ENCODE results near the gene CCDC154. TPM values are rescaled to one million over a fixed set of nuclear protein-coding genes. Genes with fewer than 3 reads are reported as not detected.

The CCDC154 gene
- total and polyA plus RNA-seq, 2 experiments from 2014 or later: 0.49 to 1.5 TPM

DNA sequence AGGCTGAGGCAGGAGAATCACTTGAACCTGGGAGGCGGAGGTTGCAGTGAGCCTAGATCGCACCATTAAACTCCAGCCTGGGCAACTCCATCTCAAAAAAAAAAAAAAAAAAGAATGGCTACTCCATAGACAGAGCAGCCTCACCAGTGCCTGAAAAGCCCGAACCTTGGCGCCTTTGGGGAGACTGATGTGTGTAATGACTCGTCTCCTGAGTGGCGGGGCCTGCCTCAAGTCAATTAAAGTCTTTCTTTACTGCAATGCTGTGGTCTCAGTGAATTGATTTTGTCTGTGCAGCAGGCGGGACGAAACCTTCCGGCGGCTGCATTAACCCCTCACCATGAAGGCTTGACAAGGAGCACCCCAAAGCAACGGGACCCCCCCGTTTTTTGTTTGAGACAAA lies 20.3 kb downstream of the CCDC154 start:
- no peak overlapping the region for H3K27ac ChIP-seq
- DNase-seq (ENCODE audit: low read depth in 1 of 2, low spot score in 1 of 2): no peak
- no peaks in the 10 kb centered on the region for H3K36me3 ChIP-seq
- H3K4me1 ChIP-seq (ENCODE audit: low read depth): peaks cover 9% of the 10 kb centered on the region
- H3K4me3 ChIP-seq: no peak overlapping the region
- H3K9me3 ChIP-seq (ENCODE audit: low read depth): no peaks in the 10 kb centered on the region
- TF ChIP-seq, protein P1, sequence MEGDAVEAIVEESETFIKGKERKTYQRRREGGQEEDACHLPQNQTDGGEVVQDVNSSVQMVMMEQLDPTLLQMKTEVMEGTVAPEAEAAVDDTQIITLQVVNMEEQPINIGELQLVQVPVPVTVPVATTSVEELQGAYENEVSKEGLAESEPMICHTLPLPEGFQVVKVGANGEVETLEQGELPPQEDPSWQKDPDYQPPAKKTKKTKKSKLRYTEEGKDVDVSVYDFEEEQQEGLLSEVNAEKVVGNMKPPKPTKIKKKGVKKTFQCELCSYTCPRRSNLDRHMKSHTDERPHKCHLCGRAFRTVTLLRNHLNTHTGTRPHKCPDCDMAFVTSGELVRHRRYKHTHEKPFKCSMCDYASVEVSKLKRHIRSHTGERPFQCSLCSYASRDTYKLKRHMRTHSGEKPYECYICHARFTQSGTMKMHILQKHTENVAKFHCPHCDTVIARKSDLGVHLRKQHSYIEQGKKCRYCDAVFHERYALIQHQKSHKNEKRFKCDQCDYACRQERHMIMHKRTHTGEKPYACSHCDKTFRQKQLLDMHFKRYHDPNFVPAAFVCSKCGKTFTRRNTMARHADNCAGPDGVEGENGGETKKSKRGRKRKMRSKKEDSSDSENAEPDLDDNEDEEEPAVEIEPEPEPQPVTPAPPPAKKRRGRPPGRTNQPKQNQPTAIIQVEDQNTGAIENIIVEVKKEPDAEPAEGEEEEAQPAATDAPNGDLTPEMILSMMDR (IDR thresholded peaks at IDR 0.05; ENCODE audit: low read depth, low read length): no peak
- H3K27me3 ChIP-seq: no peaks in the 10 kb centered on the region

DNA sequence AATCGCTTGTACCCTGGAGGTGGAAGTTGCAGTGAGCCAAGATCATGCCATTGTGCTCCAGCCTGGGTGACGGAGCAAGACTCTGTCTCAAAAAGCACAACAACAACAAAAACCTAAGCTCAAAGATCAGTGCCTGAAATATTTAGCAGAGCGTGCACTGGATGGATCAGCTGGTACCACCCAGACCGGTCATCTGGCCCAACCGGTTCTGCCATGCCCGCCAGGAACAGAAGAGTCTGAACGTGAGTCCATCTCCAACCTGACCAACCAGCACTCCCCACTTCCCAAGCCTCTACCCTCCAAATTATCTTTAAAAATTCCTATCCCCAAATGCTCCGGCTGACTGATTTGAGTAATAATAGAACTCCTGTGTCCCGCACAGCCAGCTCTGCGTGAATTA lies 22.3 kb downstream of the CCDC154 start:
- DNase-seq (ENCODE audit: low read depth in 1 of 2, low spot score in 1 of 2): no peak
- TF ChIP-seq, protein P1 (IDR thresholded peaks at IDR 0.05; ENCODE audit: low read depth, low read length): no peak
- Histone ChIP-seq H3K36me3 (no peaks in the 10 kb centered on the region), H3K4me3 (no peak overlapping the region), H3K9me3 (ENCODE audit: low read depth) (no peaks in the 10 kb centered on the region), H3K27me3 (no peaks in the 10 kb centered on the region), H3K27ac (no peak overlapping the region), H3K4me1 (ENCODE audit: low read depth) (peaks cover 9% of the 10 kb centered on the region)

DNA sequence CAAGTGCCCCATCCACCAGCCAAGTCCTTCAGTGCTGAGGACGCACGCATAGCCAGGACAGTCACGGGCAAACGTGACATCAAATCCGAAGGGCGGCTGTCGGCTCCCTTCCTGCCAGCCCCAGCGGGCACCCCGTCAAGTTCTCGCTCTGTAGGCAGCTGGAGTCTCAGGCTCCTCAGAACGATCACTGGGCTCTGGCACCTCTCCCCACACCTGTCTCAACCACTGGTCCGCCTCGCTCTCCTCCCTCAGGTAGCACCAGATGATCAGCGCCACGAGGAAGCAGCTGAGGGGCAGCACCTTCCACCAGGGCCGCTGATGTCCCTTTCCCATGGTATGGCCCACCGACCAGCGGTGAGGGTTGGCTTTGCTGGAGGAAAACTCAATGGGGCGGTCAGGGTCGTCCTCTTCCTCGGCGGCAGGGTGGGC lies 24.2 kb downstream of the CCDC154 start:
- no peaks in the 10 kb centered on the region for H3K36me3 ChIP-seq
- H3K4me1 ChIP-seq (ENCODE audit: low read depth): peaks cover 5% of the 10 kb centered on the region
- peak overlapping the region; percentile 80 for H3K27ac ChIP-seq
- no peaks in the 10 kb centered on the region for H3K27me3 ChIP-seq
- no peaks in the 10 kb centered on the region for H3K9me3 ChIP-seq (ENCODE audit: low read depth)
- DNase-seq (ENCODE audit: low read depth in 1 of 2, low spot score in 1 of 2): no peak
- H3K4me3 ChIP-seq: peak overlapping the region; percentile 93
- TF ChIP-seq, protein P1 (IDR thresholded peaks at IDR 0.05; ENCODE audit: low read depth, low read length): no peak

DNA sequence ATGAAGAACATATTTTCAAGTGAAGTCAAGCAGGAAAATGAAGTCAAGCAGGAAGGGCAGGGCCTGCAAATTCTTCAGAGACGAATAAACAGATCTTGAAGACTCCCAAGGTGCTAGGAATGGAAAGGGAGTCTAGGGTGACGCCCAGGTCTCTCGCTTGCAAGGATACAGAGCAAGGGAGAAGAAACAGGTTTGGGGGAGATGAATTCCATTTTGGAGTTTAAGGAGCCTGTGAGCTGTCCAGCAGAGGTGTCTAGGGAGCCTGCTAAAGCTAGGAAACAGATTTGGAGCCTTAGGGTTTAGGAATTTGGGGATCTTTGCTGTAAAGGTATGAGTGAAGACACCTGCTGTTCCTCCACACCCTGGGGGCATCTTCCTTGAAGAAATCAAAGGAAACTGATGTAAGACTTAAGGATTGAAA lies 27.8 kb downstream of the CCDC154 start:
- H3K36me3 ChIP-seq: no peaks in the 10 kb centered on the region
- TF ChIP-seq, protein P1 (IDR thresholded peaks at IDR 0.05; ENCODE audit: low read depth, low read length): no peak
- no peak overlapping the region for H3K27ac ChIP-seq
- H3K27me3 ChIP-seq: no peaks in the 10 kb centered on the region
- H3K9me3 ChIP-seq (ENCODE audit: low read depth): no peaks in the 10 kb centered on the region
- no peak overlapping the region for H3K4me3 ChIP-seq
- H3K4me1 ChIP-seq (ENCODE audit: low read depth): peaks cover 5% of the 10 kb centered on the region
- no peak for DNase-seq (ENCODE audit: low read depth in 1 of 2, low spot score in 1 of 2)

DNA sequence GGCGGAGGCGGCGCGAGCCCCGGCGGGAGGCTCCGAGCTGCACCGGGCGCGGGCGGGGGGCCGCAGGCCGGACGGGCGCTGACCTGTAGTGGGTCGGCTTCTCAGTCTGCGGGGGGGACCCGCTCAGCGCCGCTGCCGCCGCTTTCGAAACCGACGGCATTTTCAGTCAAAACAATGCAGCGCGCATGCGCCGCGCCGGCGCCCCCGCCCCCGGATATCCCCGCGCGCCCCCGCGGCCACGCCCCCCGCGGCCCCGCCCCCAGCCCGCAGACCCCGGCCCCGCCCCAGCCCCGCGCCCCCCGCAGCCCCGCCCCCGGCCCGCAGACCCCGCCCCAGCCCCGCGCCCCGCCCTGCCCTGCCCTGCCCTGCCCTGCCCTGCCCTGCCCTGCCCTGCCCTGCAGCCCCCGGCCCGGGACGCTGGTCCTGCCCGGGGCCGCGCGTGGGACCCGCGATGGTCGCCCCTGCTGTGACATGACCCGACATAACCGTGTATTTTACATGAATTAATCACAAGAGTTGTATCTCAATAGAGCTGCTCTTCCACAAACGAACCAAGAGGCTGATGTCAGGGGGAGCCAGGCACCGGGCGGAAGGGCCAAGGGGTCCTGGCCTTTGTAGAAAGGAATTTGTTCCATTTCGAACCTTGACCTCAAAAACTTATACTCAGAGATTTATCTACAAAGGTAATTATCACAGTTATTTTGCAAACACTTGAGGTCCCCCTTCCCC lies 29.7 kb downstream of the CCDC154 start, which contains the start of gene UNKL:
UNKL (minus strand) TSS at position 173 of the 729 bp plus-strand sequence; CDS start at position 160, 13 bp downstream.
- H3K4me1 ChIP-seq (ENCODE audit: low read depth): peaks cover 5% of the 10 kb centered on the region
- peak within 1 kb of the TSS; percentile 55 for H3K27ac ChIP-seq
- no peaks in the 10 kb centered on the region for H3K9me3 ChIP-seq (ENCODE audit: low read depth)
- TF ChIP-seq, protein P1 (IDR thresholded peaks at IDR 0.05; ENCODE audit: low read depth, low read length): no peak
- peak; percentile 67 to 82 for DNase-seq (ENCODE audit: low read depth in 1 of 2, low spot score in 1 of 2)
- peak within 1 kb of the TSS; percentile 73 for H3K4me3 ChIP-seq
- no peaks in the 10 kb centered on the region for H3K27me3 ChIP-seq
- H3K36me3 ChIP-seq: no peaks in the 10 kb centered on the region

Measured in cardiac muscle cell (in vitro differentiated cells and primary cell).